ENCODE data around the gene SERINC5.
"Not testable (repeated sequence)": the region's sequence is repeated elsewhere in the genome, so short reads cannot be mapped to it uniquely, and the experiment has no call there.

Gene SERINC5

DNA sequence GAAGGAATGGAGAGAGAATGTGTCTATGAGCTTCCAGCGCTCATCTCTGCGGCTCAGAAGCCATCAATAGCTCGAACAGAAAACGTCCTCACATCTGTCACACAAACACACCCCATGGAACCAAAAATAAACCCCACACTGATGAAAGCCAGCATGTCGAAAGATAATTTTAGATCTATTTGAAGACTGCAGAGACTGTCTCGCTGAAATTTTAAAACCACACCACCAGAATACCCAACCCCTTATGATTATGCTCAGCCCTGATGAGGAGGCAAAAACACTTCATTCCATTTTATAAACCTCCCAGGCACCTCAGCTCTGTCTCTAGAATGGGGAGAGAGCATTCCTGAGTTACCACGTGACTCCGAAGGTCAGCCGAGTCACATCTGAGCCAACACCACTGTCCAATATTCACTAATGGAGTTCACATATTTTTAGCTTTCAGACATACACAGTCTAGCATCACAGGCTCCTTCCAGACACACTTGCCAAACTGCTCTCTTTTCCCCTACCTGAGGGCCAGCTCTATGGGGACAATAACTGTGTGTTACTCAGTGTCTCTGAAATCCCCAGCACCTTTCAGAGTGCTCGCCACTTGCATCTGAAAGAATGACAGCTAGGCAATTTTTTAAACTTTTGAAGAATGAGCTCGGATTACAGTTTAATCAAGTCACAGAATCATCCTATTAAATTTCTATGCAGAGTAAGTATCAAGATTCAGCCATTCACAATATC lies 63.2 kb downstream of the SERINC5 start:
- DNase-seq = no peak

DNA sequence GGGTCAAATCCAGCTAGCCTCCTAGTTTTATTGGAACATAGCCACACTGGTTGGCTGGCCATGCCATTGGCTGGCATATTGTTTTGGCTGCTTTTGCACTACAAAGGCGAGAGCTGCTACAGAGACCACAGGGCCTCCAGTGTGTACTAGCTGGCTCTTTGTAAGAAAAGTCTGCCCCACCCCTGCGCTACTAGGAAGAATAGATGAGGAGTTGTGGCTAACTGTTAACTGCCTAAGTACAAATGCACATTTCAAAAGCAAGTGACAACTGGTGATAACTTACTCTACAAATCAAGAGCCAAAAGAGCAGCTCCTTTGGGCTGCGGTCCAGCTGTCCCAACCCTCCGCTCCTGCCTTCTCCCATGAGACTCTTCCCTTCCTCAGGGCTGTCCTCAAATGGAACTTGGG lies 63.9 kb downstream of the SERINC5 start:
- DNase-seq = no peak

DNA sequence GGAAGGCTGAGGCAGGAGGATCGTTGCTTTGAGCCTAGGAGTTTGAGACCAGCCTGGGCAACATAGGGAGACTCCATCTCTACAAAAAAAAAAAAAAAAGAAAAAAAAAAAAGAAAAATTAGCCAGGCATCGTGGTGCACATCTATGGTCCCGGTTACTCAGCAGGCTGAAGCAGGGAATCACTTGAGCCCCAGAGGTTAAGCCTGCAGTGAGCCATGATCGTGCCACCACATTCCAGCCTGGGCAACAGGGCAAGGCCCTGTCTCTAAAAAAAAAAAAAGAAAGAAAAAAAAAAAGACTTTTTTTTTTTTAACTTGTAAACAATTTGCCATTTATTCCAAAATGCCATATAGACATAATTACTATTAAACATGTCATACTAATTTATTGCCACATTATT lies 64.5 kb downstream of the SERINC5 start:
- DNase-seq = no peak

DNA sequence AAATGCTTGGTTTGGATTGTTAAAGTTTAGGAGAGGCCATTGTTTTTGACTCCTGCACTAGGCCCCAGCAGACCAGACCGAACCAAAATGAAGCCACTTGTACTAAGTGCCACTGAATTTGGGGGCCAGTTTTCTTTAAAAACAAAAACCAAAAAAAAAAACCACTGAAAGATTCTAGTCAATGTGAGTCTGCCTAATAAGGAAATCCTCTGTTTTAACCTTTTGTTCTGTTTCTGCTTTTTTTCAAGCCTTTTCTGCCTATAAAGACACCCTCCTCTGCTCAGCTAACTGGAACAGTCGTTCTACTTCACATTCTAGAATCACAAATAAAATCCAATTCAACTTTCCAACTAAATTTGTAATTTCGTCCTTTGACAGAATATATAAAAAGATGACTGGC lies 64.9 kb downstream of the SERINC5 start:
- DNase-seq = no peak

DNA sequence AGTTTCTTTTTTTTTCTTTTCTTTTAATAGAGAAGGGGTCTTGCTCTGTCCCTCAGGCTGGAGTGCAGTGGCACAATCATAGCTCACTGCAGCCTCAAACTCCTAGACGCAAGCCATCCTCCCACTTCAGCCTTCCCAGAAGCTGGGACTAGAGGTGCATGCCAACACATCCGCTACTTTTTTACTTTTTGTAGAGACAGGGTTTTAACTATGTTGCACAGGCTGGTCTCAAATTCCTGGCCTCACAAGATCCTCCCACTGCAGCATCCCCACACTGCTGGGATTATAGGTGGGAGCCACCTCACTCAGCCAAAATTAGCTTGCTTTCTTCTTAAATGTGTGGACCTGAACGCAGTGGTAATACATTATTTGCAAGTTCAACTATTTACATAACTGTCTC lies 66.1 kb downstream of the SERINC5 start:
- DNase-seq = no peak

DNA sequence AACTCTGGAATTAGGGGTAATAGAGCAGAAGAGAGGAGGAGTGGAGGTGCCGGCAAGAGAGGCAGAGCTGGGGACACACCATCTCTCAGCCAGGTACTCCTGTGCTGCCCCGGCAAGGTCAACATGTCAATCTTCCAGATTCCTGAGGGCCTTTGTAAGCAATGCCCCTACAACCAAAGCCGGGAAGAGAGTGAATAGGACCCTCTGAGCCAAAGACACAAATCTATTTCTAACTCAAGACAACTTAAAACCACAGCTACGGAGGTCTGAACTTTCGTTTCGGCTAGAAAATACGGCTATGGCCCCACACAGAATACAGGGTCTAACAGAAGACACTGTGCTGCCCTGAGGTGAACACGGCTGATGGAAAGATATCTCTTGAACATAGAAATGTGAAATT lies 66.6 kb downstream of the SERINC5 start:
- DNase-seq = no peak

DNA sequence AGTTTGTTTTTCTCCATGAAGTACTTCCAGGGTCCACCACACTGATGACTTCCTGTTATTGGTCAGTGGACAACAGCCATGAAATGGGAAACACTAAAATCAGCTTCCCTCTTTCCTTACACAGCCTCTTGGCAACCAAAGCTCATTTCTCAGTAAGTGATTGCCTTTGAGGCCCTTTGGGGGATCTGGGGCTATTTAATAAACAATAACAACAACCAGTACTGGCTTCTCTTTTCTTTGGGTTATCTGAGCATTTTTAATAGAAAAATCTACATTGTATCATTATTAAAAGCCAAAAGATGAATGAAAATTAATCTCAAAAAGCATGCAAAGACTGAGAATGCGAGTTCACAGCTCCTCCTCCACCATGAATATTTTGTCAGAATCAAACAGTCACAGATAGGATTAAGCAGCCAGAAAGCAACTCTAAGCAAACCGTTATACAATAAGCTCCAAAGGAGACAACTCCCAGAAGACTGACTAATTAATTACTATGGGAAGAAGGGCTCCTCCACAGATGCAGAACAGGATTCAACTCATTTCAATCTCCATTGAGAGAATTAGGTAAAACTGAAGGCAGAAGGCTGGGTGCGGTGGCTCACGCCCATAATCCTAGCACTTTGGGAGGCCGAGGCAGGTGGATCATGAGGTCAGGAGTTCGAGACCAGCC lies 68.3 kb downstream of the SERINC5 start:
- DNase-seq = peak; percentile 22

DNA sequence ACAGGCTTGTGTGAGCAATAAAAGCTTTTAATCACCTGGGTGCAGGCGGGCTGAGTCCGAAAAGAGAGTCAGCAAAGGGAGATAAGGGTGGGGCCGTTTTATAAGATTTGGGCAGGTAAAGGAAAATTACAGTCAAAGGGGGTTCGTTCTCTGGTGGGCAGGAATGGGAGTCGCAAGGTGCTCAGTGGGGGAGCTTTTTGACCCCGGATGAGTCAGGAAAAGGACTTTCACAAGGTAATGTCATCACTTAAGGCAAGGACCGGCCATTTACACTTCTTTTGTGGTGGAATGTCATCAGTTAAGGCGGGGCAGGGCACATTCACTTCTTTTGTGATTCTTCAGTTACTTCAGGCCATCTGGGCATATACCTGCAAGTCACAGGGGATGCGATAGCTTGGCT lies 70.3 kb downstream of the SERINC5 start:
- not testable (repeated sequence) for DNase-seq

DNA sequence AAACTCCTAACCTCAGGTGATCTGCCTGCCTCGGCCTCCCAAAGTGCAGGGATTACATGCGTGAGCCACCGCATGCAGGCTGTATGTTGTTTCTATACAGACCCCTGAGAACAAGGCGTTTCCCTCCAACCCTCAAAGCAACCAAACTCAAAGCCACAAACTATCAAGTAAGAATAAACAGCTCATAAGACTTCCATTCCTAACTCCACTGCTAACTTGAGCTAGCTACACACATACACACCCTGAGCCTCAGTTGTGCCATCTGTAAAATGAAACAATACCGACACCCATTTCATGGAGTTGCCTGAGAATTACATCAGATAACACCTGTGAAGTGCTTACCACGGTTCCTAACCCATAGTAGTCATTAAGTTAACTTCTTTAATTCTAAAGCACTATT lies 70.8 kb downstream of the SERINC5 start:
- no peak for DNase-seq

DNA sequence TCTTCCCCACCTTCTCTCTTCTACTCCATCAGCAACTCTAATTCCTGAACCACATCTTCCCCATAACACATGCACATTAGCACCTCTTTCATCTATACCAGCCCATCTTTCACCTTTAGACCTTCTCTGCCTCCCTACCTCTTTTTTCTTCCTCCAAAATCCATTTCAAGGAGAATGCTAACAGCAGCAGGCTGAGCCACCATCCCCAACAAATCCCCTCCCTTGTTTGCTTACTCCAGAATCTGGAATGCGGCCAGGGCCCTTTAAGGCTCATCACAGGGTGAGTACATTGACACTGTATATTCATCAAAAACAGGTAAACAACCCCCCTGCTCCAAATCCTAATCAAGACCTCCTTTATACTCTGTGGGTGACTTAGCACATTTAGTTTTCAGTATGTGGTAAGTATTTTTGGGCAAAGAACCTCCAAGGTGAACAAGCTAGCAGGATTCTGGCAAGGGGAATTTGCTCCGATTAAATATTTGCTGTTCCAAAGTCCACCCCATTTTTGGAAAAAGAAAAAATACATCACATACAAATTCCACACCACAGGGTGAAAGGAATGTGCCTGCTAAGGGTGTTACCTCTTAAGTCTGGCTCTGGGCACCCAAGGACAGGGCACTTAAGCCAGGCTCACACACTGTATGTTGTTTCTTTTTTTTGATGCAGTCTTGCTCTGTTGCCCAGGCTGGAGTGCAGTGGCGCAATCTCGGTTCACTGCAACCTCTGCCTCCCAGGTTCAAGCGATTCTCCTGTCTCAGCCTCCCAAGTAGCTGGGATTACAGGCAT lies 71.4 kb downstream of the SERINC5 start:
- DNase-seq = no peak

DNA sequence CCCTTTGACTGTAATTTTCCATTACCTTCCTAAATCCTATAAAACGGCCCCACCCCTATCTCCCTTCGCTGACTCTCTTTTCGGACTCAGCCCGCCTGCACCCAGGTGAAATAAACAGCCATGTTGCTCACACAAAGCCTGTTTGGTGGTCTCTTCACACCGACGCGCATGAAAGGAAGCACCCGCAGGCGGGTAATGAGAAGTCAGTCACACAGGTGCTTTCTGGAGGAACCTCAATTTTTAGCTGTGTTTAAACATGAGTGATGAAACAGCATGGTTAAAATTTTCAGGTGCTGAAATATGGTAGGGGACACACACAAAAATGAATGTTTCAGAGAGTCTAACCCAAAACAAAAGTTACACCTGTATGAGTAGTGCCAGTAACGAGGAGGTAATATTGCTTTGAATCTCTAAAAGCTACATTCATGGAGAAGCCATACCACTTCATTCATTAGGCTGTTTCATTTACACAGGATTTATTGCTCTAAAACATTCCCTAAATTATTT lies 72.1 kb downstream of the SERINC5 start:
- DNase-seq = not testable (repeated sequence)

DNA sequence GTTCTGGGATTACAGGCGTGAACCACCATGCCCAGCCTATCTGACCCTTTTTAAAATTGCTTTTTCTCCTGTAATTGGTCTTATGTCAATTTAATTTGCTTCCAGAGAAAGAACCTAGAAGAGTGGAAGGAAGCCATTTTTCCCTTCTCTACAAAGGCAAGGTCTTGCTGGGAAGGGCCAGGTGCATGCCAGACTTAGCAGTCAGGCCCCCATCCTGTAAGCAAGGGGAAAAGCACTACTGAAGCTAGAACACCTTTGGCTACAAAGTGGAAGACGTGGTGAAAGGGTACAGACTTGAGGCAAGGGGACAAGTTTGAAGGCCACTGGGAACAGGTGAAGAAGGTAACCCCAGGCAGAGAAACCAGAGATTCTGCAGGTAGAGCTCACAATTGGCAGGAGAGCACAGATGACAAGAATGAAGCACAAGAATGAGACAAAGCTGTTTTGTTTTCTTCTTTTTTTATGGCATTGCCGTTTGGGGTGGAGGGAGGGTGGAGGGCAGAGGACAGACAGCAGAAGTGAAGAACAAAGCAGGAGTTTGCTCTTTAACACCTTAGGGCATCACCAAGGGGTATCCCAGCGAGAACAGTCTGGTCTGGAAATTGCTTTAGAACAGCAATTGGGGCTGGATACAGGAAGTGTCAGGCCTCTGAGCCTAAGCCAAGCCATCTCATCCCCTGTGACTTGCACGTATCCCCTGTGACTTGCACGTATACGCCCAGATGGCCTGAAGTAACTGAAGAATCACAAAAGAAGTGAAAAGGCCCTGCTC lies 72.9 kb downstream of the SERINC5 start:
- no peak for DNase-seq

DNA sequence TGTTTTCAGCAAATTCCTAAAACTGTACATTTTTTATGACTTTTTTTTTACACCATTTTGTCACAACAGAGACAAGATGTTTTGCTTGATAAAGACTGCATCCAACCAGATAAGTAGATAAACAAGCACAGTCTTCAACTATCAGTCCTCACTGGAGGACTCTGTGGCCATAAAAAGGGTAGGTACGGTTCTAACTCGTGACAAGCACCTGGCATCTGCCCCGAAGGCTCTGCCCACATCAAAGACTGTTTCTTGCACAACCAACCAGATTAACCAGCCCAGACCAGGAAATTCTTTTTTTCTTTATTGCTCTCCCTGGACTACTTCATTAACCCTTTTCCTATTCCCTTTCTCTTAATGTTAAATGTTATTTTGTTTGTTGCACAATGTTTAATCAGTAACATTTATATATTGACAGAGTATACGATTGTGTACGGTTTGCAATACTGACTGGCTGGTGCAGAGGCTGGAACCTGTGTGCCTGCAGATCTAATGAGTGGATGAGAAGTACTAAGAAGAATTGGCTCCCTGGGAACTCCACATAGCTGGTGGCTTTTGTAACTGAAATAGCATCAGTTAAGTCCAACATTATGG lies 74.1 kb downstream of the SERINC5 start:
- no peak for DNase-seq

DNA sequence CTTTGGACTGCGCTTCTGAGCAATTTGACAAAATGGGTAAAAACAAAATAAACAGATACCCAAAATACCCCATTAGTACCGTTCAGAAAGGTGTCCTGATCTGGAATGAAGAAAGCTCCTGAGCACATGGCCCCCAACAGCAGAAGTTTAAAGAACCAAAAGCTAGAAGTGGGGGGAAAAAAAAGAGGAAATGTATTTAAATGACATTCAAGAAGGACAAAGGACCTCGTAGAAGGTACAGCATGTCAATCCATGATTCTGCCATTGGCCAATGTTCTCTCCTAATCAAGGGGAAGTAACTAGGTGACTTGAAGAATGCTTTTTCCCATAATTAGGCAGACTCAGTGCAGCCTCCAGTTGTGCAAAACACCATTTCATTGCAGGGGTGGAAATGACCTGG lies 78.6 kb downstream of the SERINC5 start:
- no peak for DNase-seq

DNA sequence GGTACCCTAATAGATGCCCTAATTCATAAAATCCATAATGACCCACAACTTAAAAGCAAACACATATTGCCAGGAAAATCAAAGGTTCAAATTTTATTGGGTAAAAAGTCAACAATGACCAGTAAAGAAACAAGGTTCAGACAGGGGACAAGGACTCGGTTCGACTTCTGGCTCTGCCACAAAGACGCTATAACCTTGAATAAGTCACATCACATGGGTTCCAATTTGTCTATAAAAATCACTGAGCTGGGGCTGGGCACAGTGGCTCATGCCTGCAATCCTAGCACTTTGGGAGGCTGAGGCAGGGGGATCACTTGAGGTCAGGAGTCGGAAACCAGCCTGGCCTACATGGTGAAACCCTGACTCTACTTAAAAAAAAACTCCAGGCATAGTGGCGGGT lies 80.5 kb downstream of the SERINC5 start:
- no peak for DNase-seq

DNA sequence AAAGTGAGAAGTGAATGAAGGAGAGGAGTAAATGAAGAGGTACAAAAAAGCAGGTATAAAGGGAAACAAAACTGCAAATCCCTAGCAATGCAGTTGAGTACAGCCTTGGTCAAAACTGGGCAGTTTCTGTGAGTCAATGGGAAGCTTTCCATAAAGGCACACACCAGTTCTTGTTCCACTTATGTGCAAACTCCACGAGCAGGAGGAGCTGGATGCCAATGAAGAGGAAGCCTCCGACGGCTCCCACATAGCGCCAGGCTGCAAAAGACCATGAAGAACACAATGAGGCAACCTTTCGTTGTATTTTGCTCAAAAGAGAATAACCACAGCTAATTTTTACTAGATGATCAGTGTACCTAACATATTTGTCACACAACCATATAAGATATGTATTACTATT lies 81.1 kb downstream of the SERINC5 start:
- DNase-seq = no peak

DNA sequence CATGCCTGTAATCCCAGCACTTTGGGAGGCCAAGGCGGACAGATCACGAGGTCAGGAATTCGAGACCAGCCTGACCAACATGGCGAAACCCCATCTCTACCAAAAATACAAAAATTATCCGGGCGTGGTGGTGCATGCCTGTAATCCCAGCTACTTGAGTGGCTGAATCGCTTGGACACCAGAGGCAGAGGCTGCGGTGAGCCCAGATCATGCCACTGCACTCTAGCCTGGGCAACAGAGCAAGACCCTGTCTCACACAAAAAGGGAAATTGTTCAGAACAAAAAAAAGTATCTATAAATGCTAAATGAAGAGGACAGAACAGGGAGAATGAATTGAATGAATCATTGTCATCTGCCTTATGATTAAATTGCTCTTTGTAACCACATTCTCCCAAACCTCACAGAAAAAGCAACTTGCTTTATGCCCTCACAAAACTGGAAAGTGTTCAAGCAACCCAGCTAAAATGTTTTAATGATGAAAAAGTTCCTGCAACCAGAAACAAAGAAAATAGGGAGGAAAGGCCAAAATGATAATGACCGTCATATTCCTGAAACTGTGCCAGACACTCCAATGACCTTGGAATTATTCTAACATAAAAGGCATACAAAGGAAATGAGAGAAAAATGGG lies 83.7 kb downstream of the SERINC5 start:
- DNase-seq = no peak

DNA sequence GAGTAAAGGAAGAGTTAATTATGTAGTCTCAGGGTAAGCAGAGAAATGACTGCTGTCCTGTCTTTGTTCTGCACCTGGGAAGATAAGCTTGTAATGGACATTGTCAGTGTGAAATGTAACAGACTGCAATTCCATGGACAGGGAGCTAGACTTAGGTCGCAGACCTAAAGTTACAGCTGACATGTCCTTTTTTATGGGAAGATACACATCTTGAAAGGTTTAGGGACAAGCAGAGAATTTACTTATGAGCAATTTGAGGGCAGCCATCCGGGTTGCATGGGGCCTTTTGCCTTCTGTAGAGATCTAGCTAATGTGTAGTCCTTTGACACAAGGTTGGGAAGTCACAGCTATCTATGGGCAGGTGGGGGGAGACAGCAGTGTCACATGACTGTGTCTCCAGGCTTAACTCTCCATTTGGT lies 85.7 kb downstream of the SERINC5 start:
- no peak for DNase-seq

DNA sequence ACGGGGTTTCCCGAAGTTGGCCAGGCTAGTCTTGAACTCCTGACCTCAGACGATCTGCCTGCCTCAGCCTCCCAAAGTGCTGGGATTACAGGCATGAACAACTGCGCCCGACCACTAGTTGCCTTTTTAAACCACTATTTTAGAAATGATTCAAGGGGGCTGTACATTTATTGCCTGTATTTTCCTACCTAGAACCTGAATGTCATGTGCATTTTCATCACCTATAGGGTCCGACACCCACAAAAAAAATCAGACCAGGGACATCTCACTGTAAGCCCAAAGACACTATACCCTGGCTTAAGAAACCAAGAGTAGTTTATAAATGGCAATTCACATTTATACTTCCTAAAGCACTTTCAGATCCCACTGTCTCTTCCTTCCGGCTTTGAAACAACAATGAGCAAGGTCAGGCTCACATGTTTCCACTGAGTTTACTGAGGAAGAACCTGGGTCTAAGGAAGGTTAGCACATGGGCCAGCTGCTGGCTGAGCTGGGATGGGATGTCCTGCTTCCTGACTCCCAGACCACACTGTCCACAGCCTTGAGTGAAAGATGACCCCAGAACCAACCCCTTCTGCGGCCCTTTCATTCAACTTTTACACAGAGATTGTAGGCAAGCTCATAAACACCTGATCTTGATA lies 87.3 kb downstream of the SERINC5 start:
- DNase-seq = no peak

DNA sequence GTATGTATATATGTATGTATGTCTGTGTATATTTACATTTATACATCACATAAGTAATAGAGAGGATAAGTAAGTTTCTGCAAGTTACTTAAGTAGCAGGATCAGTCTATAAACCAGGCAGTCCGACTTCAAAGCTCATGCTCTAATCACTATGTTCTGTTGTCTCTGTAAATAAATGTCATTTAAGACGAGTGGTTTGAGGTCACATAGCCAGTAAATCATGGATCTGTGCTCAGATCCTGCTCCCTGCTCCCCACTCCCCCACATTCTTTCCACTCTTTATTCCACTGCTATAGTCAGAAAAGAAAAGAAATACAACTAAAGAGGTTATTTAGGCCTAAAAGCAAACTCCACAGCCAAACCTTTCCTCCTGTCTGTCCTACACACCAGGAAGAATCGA lies 90.4 kb downstream of the SERINC5 start:
- no peak for DNase-seq

DNA sequence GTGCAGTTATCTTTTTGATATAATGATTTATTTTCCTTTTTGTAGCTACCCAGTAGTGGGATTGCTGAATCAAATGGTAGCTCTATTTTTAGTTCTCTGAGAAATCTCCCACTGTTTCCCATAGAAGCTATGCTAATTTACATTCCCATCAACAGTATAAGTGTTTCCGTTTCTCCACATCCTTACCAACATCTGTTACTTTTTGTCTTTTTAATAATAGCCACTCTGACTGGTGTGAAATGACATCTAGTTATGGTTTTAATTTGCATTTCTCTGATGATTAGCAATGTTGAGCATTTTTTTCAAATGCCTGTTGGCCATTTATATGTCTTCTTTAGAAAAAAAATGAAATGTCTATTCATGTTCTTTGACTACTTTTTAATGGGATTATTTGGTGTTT lies 94.7 kb downstream of the SERINC5 start:
- DNase-seq = no peak

DNA sequence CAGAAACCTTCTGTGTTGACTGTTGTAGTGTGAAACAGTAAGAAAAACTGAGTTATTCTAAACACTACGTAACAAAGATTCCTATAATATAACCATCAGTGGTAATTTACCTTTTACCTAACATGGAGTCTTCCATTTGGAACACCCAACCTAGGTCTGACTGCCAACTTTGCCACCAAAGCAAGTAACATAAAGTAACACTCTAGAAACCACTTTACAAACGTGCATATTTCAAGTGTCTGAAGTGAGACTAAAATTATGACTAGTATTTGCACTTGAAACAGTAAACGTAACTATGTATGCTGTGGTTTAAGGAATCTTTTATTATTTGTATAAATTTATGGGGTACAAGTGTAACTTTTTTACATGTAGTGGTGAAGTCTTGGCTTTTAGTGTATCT lies 95.6 kb downstream of the SERINC5 start:
- DNase-seq = no peak
